Measurements from ENCODE around the gene PRDM5. TPM values are rescaled to one million over a fixed set of nuclear protein-coding genes. Genes with fewer than 3 reads are reported as not detected.

The PRDM5 gene
- total and polyA plus RNA-seq, 9 of the 15 experiments (the other 6 are each of a cell fraction or from before 2014, with no cell fraction given): not detected

- no peak for TF ChIP-seq CREB3L1 (IDR thresholded peaks at IDR 0.05; ENCODE audit: borderline replicate concordance, low read depth)
- no peak for TF ChIP-seq NR2C1 (IDR thresholded peaks at IDR 0.05)
- TF ChIP-seq NR2C1 (tag; IDR thresholded peaks at IDR 0.05): no peak
These were observed at the start of gene PRDM5 (continued) for GRCh38 chr4:120922381-120923206.

GRCh38 chr4:120971884-120972283, 49.4 kb upstream of the PRDM5 start:
- no peaks in the 10 kb centered on the region for H3K79me2 ChIP-seq (ENCODE audit: control insufficient read depth, insufficient read depth, low read length)
- POLR2A ChIA-PET: no interaction called here
- BruUV-seq (replicated peaks): no TSS peak
- no peak for FAIRE-seq
- no peak overlapping the region for H3K9ac ChIP-seq (ENCODE audit: insufficient read depth in 1 of 2, low read depth in 2 of 2, low read length in 2 of 2)
- no peak overlapping the region for H3K4me2 ChIP-seq (ENCODE audit: insufficient read depth, low read length)
- DNase-seq (ENCODE audit: extremely low read depth in 1 of 4, low spot score in 3 of 4): no peak
- H3K27me3 ChIP-seq (ENCODE audit: control insufficient read depth in 2 of 2, insufficient read depth in 2 of 2, low read length in 2 of 2): no peaks in the 10 kb centered on the region
- ATAC-seq: no peak
- CTCF ChIA-PET (ENCODE audit: low intra/inter-chr PET ratio): no interaction called here
- no peaks in the 10 kb centered on the region for H3K4me1 ChIP-seq (replicated peaks in 1 of 2; ENCODE audit: control insufficient read depth in 2 of 2, insufficient read depth in 2 of 2, low read length in 2 of 2)
- no peak overlapping the region for H2AFZ ChIP-seq (ENCODE audit: low read depth, low read length)
- 0% methylated on average over 1 of the region's 1 CpG for WGBS (ENCODE audit: insufficient coverage, low coverage, missing lambda C conversion rate)
- in situ Hi-C loops (cut with MboI): no loop called here
- H3K4me3 ChIP-seq: no peak overlapping the region
- H3K9me1 ChIP-seq (ENCODE audit: control insufficient read depth, insufficient read depth, low read length): no peaks in the 10 kb centered on the region
- intact Hi-C loops (cut with micrococcal nuclease): no loop called here
- H4K20me1 ChIP-seq (replicated peaks; ENCODE audit: control insufficient read depth, insufficient read depth, low read length): no peaks in the 10 kb centered on the region
- H3K9me3 ChIP-seq (replicated peaks; ENCODE audit: control insufficient read depth, insufficient read depth, low read depth, low read length): no peaks in the 10 kb centered on the region
- no peak for TF ChIP-seq PHTF2 (CRISPR knock-in tag; IDR thresholded peaks at IDR 0.05)
- TF ChIP-seq MYC (IDR thresholded peaks at IDR 0.05; ENCODE audit: low read depth, low read length): no peak
- TF ChIP-seq MYC (CRISPR knock-in tag; IDR thresholded peaks at IDR 0.05; ENCODE audit: borderline replicate concordance, low read depth): no peak
- TF ChIP-seq TARDBP (IDR thresholded peaks at IDR 0.05): no peak
- no peak for TF ChIP-seq DEAF1 (CRISPR knock-in tag; IDR thresholded peaks at IDR 0.05)
- no peak overlapping the region for H3K27ac ChIP-seq (ENCODE audit: extremely low read depth, low read depth, low read length)
- no peaks in the 10 kb centered on the region for H3K36me3 ChIP-seq (ENCODE audit: control insufficient read depth, insufficient read depth, low read length)
